GM12872 (cell line): ENCODE measurements around the gene PHKG2.

Experiments used
- CTCF ChIP-seq: IDR thresholded peaks from 3 replicates; pipeline ENCODE4 v1.5.1; 2011; ENCODE audit warnings: low read depth, mild to moderate bottlenecking, low read length, moderate library complexity; ENCODE audit not compliant: insufficient read depth

Gene PHKG2

GRCh38 chr16:30766206-30766932, 18.1 kb downstream of the PHKG2 start:
- no peak for TF ChIP-seq CTCF

GRCh38 chr16:30766933-30767284, 18.7 kb downstream of the PHKG2 start:
- no peak for TF ChIP-seq CTCF

- no peak for TF ChIP-seq CTCF
Observed at GRCh38 chr16:30767767-30768465, 19.7 kb downstream of the PHKG2 start.

- TF ChIP-seq CTCF, result no peak
Observed at GRCh38 chr16:30768583-30769181, 20.5 kb downstream of the PHKG2 start.

GRCh38 chr16:30769379-30770089, 21.3 kb downstream of the PHKG2 start:
- no peak for TF ChIP-seq CTCF

- no peak for TF ChIP-seq CTCF
Observed at GRCh38 chr16:30771726-30772125, 23.5 kb downstream of the PHKG2 start.

GRCh38 chr16:30773826-30774225, 25.6 kb downstream of the PHKG2 start:
- no peak for TF ChIP-seq CTCF
